Panc1 (cell line): ENCODE results near the gene PLXNC1.

Source experiments
- CTCF ChIP-seq: fragments of 450-650 bp; IDR thresholded peaks from 2 replicates; pipeline ENCODE4 v1.5.1; 2017; ENCODE audit warnings: mild to moderate bottlenecking
- POLR2AphosphoS5 ChIP-seq: IDR thresholded peaks from 2 replicates; pipeline ENCODE4 v1.6.1; 2012; ENCODE audit warnings: mild to moderate bottlenecking, low read depth, low read length, moderate library complexity
- REST ChIP-seq, 2 experiments: IDR thresholded peaks; 2 replicates each; pipeline ENCODE4 v1.6.1; 2011 to 2012; ENCODE audit warnings: low read depth in 2 of 2, control low read depth in 1 of 2, low read length in 1 of 2, mild to moderate bottlenecking in 1 of 2, moderate library complexity in 1 of 2; ENCODE audit not compliant: insufficient read depth in 1 of 2
- SIN3A ChIP-seq: IDR thresholded peaks from 2 replicates; pipeline ENCODE4 v1.6.1; 2012; ENCODE audit warnings: low read depth, mild to moderate bottlenecking, low read length, moderate library complexity, borderline replicate concordance; ENCODE audit not compliant: insufficient read depth
- TCF7L2 ChIP-seq: IDR thresholded peaks from 2 replicates; pipeline ENCODE4 v1.6.1; 2011; ENCODE audit warnings: mild to moderate bottlenecking, low read depth, low read length, inconsistent platforms

GRCh38 chr12:94258593-94258992, 110.2 kb downstream of the PLXNC1 start:
- no peak for TF ChIP-seq CTCF
- no peak for TF ChIP-seq REST (IDR thresholded peaks at IDR 0.05; ENCODE audit: insufficient read depth in 1 of 2, low read depth in 2 of 2, low read length in 1 of 2)
- no peak for TF ChIP-seq SIN3A
- no peak for TF ChIP-seq TCF7L2
- no peak for TF ChIP-seq POLR2AphosphoS5
